A549 treated with AZD9567 at 1 μM for 4 hours (cell line): Measurements from ENCODE around the gene PRKCI. TPM values are rescaled to one million over a fixed set of nuclear protein-coding genes. Genes with fewer than 3 reads are reported as not detected.

ENCODE experiments used
- total RNA-seq: library from RNA; stranded (reverse); fragments of 200-300 nt; extraction: Qiagen RNA extraction; gene quantifications from 5 replicates; pipeline ENCODE4 v1.2.3, GENCODE V29; 2022; ENCODE audit not compliant: insufficient read depth

The PRKCI gene
- 14.6 to 25.8 TPM (median 17.2 TPM) in 5 replicates for total RNA-seq

GRCh38 chr3:170221924-170222646, at the start of gene PRKCI:
Gene PRKCI (plus strand): TSS chr3:170222424. CDS start chr3:170222670, 246 bp downstream.

DNA sequence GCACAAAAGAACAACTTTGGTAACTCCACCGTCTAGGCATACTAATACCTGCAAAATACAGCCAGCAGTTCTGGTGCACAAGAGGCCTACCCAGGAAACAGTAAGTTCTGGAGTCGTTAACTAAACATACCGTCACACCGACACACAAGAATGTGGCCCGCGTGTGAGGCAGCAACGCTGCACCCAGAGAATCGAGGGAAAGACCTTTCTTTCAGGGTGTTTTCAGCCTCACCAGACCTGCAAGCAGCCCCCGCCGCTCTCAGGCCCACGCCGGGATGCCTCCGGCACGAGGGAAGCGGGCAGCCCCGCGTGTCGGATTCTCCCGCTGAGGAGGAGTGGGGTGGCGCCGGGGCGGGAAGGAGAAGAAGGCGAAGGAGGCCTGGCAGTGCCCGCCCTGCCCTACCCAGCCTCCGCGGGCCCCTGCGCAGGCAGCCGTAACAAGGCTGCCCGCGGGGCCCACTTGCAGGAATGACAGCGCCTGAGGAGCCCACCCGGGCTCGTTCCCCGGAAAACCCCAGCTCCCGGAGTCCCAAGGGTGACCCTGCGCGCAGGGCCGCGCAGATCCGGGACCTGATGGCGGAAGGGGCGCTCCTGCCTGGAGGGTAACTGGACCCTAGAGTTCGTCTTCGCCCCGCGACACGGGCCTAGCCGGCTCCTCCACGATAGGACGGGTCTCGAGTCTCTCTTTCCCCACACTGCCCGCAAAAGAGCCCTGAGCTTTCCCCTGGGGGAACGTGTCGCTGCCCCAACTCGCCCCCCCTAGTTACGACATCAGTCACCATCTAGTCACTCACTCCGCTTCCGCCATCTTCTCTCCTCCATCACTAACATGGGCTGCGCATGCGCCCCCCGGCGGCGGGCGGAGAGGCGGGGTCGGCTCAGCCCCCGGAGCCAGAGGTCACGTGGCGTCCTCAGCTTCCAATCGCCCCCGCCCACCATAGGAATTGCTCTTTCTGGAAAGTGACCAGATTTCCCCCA, 41.0 kb upstream of the PRKCI start, which contains the start of gene PHC3:
TSS of gene PHC3 (minus strand) at position 826 of the 978 bp plus-strand sequence. CDS start at position 808, 18 bp downstream.

Other genes with a start within 250 kb of the PRKCI start
- 1.3 to 2.1 TPM (median 1.9 TPM) in 5 replicates for gene GPR160, start 184.4 kb upstream of the PRKCI start, total RNA-seq
- gene PHC3, start 40.7 kb upstream of the PRKCI start, total RNA-seq, result 11.2 to 21.0 TPM (median 15.5 TPM) in 5 replicates
- gene SKIL, start 135.3 kb downstream of the PRKCI start, total RNA-seq, result 19.8 to 28.1 TPM (median 26.9 TPM) in 5 replicates
- 0.15 to 0.21 TPM (median 0.17 TPM) in 4 of 5 replicates, not detected in the other for gene CLDN11, start 196.4 kb downstream of the PRKCI start, total RNA-seq